GM18507 (cell line): ENCODE measurements around the gene PPAN.

Source experiments
- DNase-seq: peaks from one replicate; pipeline ENCODE4 v3.0.0; 2011; ENCODE audit warnings: low read depth; ENCODE audit not compliant: insufficient read length; ENCODE audit errors: extremely low spot score
- FAIRE-seq: peaks from 2 replicates; lab custom pipeline; 2011; peaks lifted over from hg19 to GRCh38; lab: Jason Lieb, UNC

Gene PPAN

GRCh38 chr19:10136936-10137335 lies 30.8 kb downstream of the PPAN start:
- DNase-seq (no peak), FAIRE-seq (no peak)

GRCh38 chr19:10137751-10138682 lies 31.9 kb downstream of the PPAN start:
- FAIRE-seq (no peak), DNase-seq (no peak)

GRCh38 chr19:10138879-10139795 lies 33.0 kb downstream of the PPAN start:
- FAIRE-seq (no peak), DNase-seq (no peak)

GRCh38 chr19:10139952-10140351 lies 33.8 kb downstream of the PPAN start:
- FAIRE-seq (no peak), DNase-seq (no peak)

GRCh38 chr19:10141479-10141878 lies 35.3 kb downstream of the PPAN start:
- no peak for DNase-seq

GRCh38 chr19:10141973-10142372 lies 35.8 kb downstream of the PPAN start:
- FAIRE-seq (no peak), DNase-seq (no peak)

More at GRCh38 chr19:10141479-10141878, 35.3 kb downstream of the PPAN start:
- FAIRE-seq: no peak

- no peak for FAIRE-seq
- DNase-seq: no peak
Measured at GRCh38 chr19:10142701-10143375, 36.7 kb downstream of the PPAN start.

- FAIRE-seq: no peak
- DNase-seq: no peak
Measured at GRCh38 chr19:10143681-10144080, 37.5 kb downstream of the PPAN start.

GRCh38 chr19:10144361-10144760 lies 38.2 kb downstream of the PPAN start:
- no peak for DNase-seq
- FAIRE-seq: no peak

- DNase-seq (no peak), FAIRE-seq (no peak)
Measured at GRCh38 chr19:10145031-10145430, 38.9 kb downstream of the PPAN start.

GRCh38 chr19:10146142-10146541 lies 40.0 kb downstream of the PPAN start:
- FAIRE-seq (no peak), DNase-seq (no peak)

- no peak for DNase-seq
- no peak for FAIRE-seq
Measured at GRCh38 chr19:10149427-10149826, 43.3 kb downstream of the PPAN start.

- no peak for FAIRE-seq
Measured at GRCh38 chr19:10151521-10151920, 45.4 kb downstream of the PPAN start.

GRCh38 chr19:10152100-10152499 lies 45.9 kb downstream of the PPAN start:
- DNase-seq (no peak), FAIRE-seq (no peak)

More at GRCh38 chr19:10151521-10151920, 45.4 kb downstream of the PPAN start:
- DNase-seq: no peak

- DNase-seq (no peak), FAIRE-seq (no peak)
Measured at GRCh38 chr19:10155839-10156238, 49.7 kb downstream of the PPAN start.

GRCh38 chr19:10158071-10158470 lies 51.9 kb downstream of the PPAN start:
- no peak for FAIRE-seq
- no peak for DNase-seq

GRCh38 chr19:10158485-10158884 lies 52.3 kb downstream of the PPAN start:
- FAIRE-seq (no peak), DNase-seq (no peak)

GRCh38 chr19:10159610-10160009 lies 53.4 kb downstream of the PPAN start:
- FAIRE-seq (no peak), DNase-seq (no peak)
